MM.1S (cell line): Measurements from ENCODE around the gene FECH.

Source experiments
- CTCF ChIP-seq: fragments of 300-600 bp; sonication (generic); IDR thresholded peaks from 2 replicates; pipeline ENCODE4 v1.5.1; 2016; ENCODE audit warnings: antibody characterized with exemption, low read length, mixed read lengths
- EZH2 ChIP-seq: fragments of 300-600 bp; sonication (generic); optimal IDR thresholded peaks from 2 replicates; pipeline ENCODE3; 2017; ENCODE audit warnings: low read depth, mild to moderate bottlenecking, antibody characterized with exemption, low read length, mixed read lengths
- EZH2phosphoT487 ChIP-seq: fragments of 300-600 bp; sonication (generic); IDR thresholded peaks from 2 replicates; pipeline ENCODE4 v1.6.1; 2018; ENCODE audit warnings: antibody characterized with exemption, low read length

- no peak for TF ChIP-seq CTCF
- no peak for TF ChIP-seq EZH2
- TF ChIP-seq EZH2phosphoT487, result no peak
Observed at GRCh38 chr18:57555134-57555533, 31.4 kb downstream of the FECH start.
